GM18511 (cell line): ENCODE results near the gene B4GALT3.

Source experiments
- ATAC-seq: cut with Tn5 transposase; IDR thresholded peaks from one replicate; pipeline ENCODE4 v1.9.1; 2021; ENCODE audit warnings: mild to moderate bottlenecking, moderate library complexity; ENCODE audit not compliant: unreplicated experiment

B4GALT3 gene

DNA sequence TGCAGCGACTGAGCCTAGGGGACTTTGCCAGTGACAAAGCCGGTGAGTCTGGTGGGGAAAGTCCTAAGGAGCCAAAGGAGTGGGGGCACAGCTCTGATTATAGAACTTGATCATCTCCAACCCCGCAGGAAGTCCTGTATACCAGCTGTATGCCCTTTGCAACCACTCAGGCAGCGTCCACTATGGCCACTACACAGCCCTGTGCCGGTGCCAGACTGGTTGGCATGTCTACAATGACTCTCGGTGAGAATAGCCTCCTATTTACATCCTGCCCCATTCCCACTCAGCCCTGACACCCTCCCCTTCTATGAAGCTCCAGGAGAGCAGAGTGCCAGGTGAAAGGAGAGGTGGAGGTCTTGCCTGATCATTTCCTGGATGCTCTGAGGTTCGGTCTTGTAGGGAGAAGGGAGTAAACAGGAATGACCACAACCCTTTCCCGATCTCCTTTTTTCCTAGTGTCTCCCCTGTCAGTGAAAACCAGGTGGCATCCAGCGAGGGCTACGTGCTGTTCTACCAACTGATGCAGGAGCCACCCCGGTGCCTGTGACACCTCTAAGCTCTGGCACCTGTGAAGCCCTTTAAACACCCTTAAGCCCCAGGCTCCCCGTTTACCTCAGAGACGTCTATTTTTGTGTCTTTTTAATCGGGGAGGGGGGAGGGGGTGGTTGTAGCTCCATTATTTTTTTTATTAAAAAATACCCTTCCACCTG is 12.3 kb downstream of the B4GALT3 start:
- ATAC-seq, result no peak

- ATAC-seq, result no peak
These were observed 13.5 kb downstream of the B4GALT3 start for GRCh38 chr1:161163793-161164192.

- no peak for ATAC-seq
These were observed 14.5 kb downstream of the B4GALT3 start for GRCh38 chr1:161162806-161163205.

DNA sequence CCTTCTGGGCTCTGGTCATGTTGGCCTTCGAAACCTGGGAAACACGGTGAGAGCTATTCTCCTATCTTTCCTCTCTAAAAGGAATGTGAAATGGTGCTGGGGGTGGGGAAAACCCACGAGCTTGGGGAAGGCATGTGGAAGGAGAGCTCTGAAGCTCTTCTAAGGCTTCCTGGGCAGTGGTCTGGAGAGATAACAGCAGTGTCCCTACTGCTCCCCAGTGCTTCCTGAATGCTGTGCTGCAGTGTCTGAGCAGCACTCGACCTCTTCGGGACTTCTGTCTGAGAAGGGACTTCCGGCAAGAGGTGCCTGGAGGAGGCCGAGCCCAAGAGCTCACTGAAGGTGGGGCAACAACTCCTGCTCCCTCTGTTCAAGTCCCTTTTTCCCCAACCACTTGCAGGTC is 15.3 kb downstream of the B4GALT3 start:
- no peak for ATAC-seq

- ATAC-seq, result no peak
These were observed 15.7 kb downstream of the B4GALT3 start for GRCh38 chr1:161161652-161162051.

GRCh38 chr1:161160671-161161145 is 16.6 kb downstream of the B4GALT3 start:
- no peak for ATAC-seq

GRCh38 chr1:161159913-161160243 is 17.4 kb downstream of the B4GALT3 start:
- no peak for ATAC-seq

- peak; percentile 92 for ATAC-seq
These were observed 18.0 kb downstream of the B4GALT3 start, which contains the start of gene USP21 for GRCh38 chr1:161159087-161159912. USP21 (plus strand) TSS chr1:161159500; CDS start chr1:161160641, 1,141 bp downstream.

DNA sequence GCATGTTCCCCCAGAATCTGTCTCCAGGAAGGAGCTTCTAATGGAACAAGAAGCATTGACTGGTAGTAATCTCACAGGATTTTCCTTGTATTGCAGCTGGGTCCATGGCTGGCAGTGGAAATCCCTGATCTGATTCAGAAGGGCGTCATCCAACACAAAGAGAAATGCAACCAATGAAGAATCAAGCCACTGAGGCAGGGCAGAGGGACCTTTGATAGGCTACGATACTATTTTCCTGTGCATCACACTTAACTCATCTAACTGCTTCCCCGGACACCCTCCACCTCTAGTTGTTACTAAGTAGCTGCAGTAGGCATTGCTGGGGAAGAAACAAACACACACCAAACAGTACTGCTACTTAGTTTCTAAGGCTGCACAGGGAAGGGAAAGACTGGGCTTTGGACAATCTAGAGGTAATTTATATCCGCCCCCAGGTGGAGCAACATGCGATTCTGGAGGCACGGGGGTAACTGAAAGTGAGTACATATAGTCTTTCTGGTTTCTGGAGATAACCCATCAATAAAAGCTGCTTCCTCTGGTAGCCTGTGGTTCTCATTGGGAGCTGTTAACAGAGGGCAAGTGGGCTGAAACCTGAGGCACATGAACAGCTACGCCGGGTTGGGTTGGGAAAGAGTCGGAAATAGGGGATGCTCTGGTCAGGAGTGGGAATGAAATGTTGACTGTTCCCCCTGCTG is 18.8 kb downstream of the B4GALT3 start:
- ATAC-seq, result no peak

DNA sequence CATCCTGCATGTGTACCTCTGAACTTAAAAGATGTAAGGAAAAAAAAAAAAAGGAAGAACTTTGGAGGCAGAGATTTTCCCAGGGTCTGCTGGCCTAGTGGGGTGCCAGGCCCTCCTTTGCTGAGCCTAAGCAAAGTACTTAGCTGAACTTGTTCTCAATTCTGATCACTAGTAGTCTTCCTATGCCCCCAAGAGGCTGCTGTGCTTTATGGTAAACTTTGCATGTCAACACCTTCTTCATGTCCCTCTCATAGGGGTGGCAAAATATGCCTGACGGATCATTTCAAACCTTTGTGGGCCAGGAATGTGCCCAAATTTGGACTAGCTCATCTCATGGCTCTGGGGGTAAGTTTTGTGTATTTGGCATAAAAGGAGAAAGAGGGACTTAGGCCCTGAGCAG is 19.4 kb downstream of the B4GALT3 start:
- no peak for ATAC-seq

DNA sequence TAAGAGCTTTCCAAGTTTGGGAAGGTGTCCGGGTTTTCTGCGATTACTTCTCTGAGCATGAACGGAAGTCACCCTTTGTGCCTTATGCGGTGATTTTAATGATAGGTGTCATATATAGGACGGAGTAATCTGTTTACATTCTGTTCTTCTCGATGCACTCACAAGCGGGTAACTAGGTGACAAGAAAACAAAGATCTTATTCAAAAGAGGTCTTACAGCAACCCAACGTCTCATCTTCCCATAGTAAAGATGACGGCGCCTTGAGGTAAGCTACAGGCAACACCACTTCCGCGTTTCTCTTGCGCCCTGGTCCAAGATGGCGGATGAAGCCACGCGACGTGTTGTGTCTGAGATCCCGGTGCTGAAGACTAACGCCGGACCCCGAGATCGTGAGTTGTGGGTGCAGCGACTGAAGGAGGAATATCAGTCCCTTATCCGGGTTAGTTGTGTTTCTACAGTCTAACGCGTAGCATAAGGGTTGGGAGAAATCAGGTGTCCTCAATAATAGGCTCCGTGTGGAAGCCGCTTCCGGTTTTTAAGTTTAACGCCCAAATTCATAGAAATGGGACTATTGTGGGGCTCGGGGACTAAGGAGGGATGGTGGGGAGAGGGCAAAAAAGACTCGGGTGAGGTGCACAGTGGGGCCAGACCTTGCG is 23.5 kb downstream of the B4GALT3 start, which contains the start of gene UFC1:
TSS of gene UFC1 (plus strand) at position 297 of the 656 bp plus-strand sequence. CDS start at position 317, 20 bp downstream.
- peak; percentile 92 for ATAC-seq

DNA sequence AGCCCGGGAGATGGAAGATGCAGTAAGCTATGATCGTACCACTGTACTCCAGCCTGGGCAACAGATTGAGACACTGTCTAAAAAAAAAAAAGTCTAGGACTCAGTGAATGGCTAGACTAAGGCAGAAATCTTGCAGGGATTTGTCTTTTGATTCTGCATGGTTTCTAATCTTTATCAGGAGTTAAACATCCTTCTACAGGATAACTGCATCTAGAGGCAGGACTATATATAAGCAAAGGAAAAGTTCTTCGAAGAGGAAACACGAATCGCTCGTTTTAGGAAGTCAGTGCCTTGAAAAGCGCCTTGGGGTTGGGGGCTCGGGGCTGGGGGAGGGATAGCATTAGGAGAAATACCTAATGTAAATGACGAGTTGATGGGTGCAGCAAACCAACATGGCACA is 24.1 kb downstream of the B4GALT3 start:
- ATAC-seq, result peak; percentile 13

DNA sequence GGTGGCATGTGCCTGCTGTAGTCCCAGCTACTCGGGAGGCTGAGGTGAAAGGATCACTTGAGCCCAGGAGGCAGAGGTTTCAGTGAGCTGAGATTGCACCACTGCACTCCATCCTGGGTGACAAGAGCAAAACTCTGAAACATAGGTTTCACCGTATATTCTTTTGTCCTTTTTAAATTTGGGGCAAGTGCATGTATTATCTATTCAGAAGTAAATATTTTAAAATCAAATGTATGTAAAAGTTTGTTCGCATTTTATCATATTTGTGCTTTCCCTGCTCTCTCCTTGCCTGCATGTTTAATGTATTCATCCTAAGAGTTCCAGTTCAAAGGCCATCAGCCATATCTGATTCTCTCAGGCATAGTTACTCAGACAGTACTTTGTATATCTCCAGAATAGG is 31.5 kb downstream of the B4GALT3 start:
- ATAC-seq, result no peak

DNA sequence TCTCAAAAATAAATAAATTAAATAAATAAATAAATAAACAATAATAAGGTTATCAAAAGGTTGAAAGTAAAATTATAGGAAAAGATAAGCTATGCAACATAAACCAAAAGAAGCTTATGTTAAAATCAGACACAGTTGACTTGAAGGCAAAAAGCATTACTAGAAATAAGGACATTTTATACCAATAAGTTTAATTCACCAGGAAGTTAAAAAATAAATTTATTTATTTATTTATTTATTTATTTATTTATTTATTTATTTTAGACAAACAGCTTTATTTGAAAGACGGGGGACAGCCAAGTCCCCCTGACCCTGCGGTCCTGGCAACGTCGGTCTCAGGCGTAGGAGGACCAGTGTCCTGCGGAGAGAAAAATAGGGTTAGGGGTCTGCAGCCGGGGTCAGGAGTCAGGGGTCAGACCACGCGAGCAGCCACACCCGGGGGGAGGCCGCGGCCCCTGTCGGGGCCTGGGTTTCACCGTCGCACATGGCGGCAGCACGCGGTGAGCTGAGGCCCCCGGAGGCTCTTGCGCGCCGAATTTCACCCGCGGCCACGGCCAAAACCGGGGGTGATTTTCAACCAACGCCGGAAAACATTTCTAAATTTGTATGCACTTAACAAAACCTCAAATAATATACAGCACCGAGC is 36.4 kb downstream of the B4GALT3 start:
- no peak for ATAC-seq

DNA sequence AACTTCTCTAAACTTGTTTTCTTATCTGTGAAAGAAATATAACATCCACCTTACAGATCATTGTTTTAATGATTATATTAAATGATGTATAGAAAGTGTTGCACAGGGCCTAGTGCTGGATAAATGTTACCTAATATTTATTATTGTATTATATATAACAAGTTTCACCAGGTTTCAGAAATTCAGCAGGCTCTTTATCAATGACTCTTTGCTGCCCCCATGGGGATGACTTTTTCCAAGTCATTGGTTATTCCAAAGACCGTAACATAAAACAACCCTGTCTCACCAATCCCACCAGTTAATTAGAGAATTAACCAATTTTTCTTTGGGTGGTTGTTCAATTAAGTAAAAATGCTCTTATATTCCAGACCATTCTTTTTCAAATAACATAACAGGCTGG is 37.5 kb downstream of the B4GALT3 start:
- no peak for ATAC-seq

DNA sequence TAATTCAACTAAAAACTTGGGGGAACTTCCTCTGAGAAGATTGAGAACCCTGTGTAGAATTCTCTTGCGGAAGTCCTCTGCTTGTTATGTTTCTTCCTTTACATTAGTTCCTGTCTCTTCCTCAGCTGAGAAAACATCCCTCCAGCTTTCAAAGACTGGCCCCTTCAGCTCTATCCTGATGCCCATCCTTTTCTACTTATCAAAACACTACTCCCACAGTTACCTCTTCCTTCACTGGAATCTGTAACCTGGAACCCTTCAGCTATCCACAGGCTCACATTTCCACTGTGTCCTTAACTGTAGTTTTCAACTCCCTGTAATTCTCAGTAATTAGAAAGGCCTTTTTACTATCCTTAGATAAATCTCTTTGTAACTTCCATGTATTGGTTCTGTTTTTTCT is 38.9 kb downstream of the B4GALT3 start:
- ATAC-seq, result no peak

DNA sequence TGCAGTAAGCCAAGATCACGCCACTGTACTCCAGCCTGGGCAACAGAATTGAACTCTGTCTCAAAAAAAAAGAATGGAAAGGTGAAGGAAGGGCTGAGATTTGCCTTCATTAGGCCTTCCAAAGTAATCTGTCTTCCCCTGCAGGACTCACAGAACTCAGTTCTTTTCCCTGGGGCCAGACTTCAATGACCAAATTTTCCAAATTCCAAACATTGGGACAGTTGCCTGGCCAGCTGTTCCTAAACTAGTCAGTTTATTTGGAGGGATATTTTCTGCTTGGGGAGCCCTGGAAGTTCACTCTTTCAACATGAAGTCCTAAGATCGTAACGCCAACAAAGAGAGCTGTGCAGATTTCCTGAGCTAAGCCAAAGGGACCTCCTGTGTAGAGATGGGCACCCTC is 39.4 kb downstream of the B4GALT3 start:
- no peak for ATAC-seq

GRCh38 chr1:161133220-161133740 is 44.0 kb downstream of the B4GALT3 start:
- ATAC-seq, result peak; percentile 8

GRCh38 chr1:161132410-161133219 is 44.7 kb downstream of the B4GALT3 start, which contains the start of gene DEDD:
DEDD (minus strand) TSS chr1:161132667; CDS start chr1:161124462, 8,205 bp downstream.
- ATAC-seq, result peak; percentile 97
